ENCODE data around the gene UBR4. TPM values are rescaled to one million over a fixed set of nuclear protein-coding genes. Genes with fewer than 3 reads are reported as not detected.

Gene UBR4
- total and polyA plus RNA-seq, 2 of the 8 experiments (the other 6 are each of a cell fraction or from before 2014, with no cell fraction given) = 139 to 152 TPM

DNA sequence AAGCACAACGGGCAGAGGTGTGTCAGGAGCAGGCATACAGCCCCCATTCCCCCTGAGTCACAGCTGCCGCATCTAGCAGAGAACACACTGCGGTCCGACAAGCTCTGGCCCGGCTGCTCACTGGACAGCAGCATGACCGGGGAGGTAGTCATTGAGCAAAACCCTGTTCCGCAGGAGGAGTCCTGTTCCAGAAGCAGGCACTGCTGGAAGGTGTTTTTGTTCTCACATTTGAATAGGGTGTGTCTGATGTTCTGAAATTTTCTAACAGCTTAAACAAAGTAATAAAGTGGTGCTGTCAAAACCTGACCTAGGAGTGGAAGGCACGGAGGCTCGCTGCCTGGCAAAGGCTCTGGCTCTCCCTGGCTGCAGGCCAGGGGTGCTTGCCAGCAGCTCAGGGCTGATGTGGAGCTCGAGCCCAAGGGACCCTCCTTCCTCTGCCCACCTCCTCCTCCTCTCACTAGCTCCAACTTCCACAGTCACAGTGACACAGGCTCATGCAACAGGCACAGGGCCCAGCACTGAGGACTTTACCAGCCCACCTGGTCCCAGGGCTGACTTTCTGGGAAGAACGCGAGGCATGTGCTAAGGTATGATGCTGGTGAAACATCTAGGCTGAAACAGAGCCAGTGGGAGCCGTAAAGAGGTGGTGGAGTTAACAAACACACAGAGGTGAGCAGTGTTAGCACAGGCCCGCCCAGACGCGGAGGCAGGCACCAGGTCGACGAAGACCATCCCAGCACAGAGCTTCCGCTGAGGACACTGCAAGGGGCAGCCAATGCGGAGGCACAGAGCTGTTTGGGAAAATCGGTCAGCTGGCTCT lies 135.0 kb downstream of the UBR4 start:
- Histone ChIP-seq H3K14ac (ENCODE audit: insufficient read length) (no peak overlapping the region), H3K4me2 (ENCODE audit: insufficient read depth in 1 of 2, low read depth in 2 of 2, low read length in 2 of 2) (no peak overlapping the region), H4K91ac (replicated peaks; ENCODE audit: insufficient read length, low read length) (no peak overlapping the region), H3K9me3 (ENCODE audit: insufficient read depth in 2 of 2, low read depth in 1 of 2, low read length in 1 of 2) (no peaks in the 10 kb centered on the region), H3K4me1 (replicated peaks in 1 of 4; ENCODE audit: control insufficient read depth in 3 of 4, insufficient read depth in 4 of 4, low read length in 3 of 4) (peaks cover 0 to 6% (median 2%) of the 10 kb centered on the region in 4 experiments; a peak in 4 of 7 replicates), H3K4me3 (ENCODE audit: extremely low read depth in 1 of 4, insufficient read depth in 2 of 4, low read depth in 3 of 4, low read length in 4 of 4) (no peak overlapping the region), H3K18ac (ENCODE audit: extremely low read depth, low read length) (no peak overlapping the region), H3K9ac (replicated peaks in 1 of 4; ENCODE audit: extremely low read depth in 1 of 4, low read depth in 3 of 4, low read length in 3 of 4) (no peak overlapping the region), H4K5ac (ENCODE audit: insufficient read length, low read depth, low read length) (no peak overlapping the region), H3K36me3 (ENCODE audit: control insufficient read depth in 2 of 4, insufficient read depth in 4 of 4, low read length in 3 of 4) (peaks cover 34 to 72% (median 62%) of the 10 kb centered on the region in 4 experiments), H2BK20ac (ENCODE audit: low read length) (no peak overlapping the region), H2BK12ac (ENCODE audit: low read depth, low read length) (no peak overlapping the region), H2BK5ac (ENCODE audit: low read depth, low read length) (no peak overlapping the region), H3K56ac (replicated peaks; ENCODE audit: insufficient read length, low read depth, low read length) (no peak overlapping the region), H3K27me3 (replicated peaks in 1 of 4; ENCODE audit: control insufficient read depth in 3 of 4, extremely low read depth in 1 of 4, insufficient read depth in 3 of 4, low read length in 3 of 4) (no peaks in the 10 kb centered on the region), H3K27ac (ENCODE audit: low read depth, low read length) (no peak overlapping the region), H4K20me1 (replicated peaks in 1 of 2; ENCODE audit: control insufficient read depth in 1 of 2, insufficient read depth in 2 of 2, low read length in 2 of 2) (peaks cover 2 to 3% of the 10 kb centered on the region in 2 experiments), H3K23ac (ENCODE audit: insufficient read length) (no peak overlapping the region), H2BK120ac (replicated peaks; ENCODE audit: low read depth, low read length) (no peak overlapping the region), H3K4ac (replicated peaks; ENCODE audit: insufficient read length, low read depth, low read length) (no peak overlapping the region), H3K79me1 (ENCODE audit: low read depth, low read length) (no peaks in the 10 kb centered on the region), H2BK15ac (ENCODE audit: low read length) (no peak overlapping the region), H2AK5ac (ENCODE audit: low read depth, low read length) (no peak overlapping the region), H4K8ac (ENCODE audit: extremely low read depth, insufficient read depth, low read length) (no peak overlapping the region), H3K79me2 (ENCODE audit: control insufficient read depth in 1 of 2, insufficient read depth in 2 of 2, low read length in 2 of 2) (no peaks in the 10 kb centered on the region), H2AFZ (ENCODE audit: low read length) (no peak overlapping the region), H3K23me2 (ENCODE audit: low read depth, low read length) (no peaks in the 10 kb centered on the region)
- ChIA-PET POLR2A (ENCODE audit: partially characterized antibody) (interaction anchor here (0.7 kb wide), 1 partner anchor 177 kb away, joined by 3 read pairs; the partner anchor contains the start of genes EMC1 and MRTO4), CTCF (ENCODE audit: partially characterized antibody) (interaction anchor here (0.7 to 8.6 kb wide), 14 partner anchors 12 to 191 kb away, joined by 3 to 59 read pairs (median 4); no protein-coding TSS in a partner anchor)
- no peak for FAIRE-seq
- WGBS, 2 experiments (ENCODE audit: extremely low coverage in 1 of 2, insufficient coverage in 1 of 2, insufficient read length in 1 of 2, insufficient replicate concordance in 2 of 2, low coverage in 1 of 2, low lambda C conversion rate in 2 of 2, missing lambda C conversion rate in 1 of 2) = 83% methylated on average over 18 of the region's 21 CpGs; no CpG with 5 or more reads in 1 of the 2 experiments
- DNase-seq (ENCODE audit: low read depth in 1 of 2, low spot score in 2 of 2) = no peak
- no peak for TF ChIP-seq GABPA (IDR thresholded peaks at IDR 0.05; ENCODE audit: borderline replicate concordance, insufficient read depth, low read length)
- no peak for TF ChIP-seq CEBPB (IDR thresholded peaks at IDR 0.05; ENCODE audit: low read depth, low read length)
